Endothelial cell of umbilical vein (primary cell): ENCODE measurements around the gene KLF16.

Experiments
- EZH2 ChIP-seq: IDR thresholded peaks from 2 replicates; pipeline ENCODE4 v1.6.1; 2012; ENCODE audit warnings: borderline replicate concordance, low read depth, mild to moderate bottlenecking, moderate library complexity, low read length, inconsistent platforms; ENCODE audit not compliant: severe bottlenecking
- JUN ChIP-seq: IDR thresholded peaks from 2 replicates; pipeline ENCODE4 v1.6.1; 2011; ENCODE audit warnings: borderline replicate concordance, low read depth; ENCODE audit not compliant: insufficient read length, insufficient read depth
- POLR2A ChIP-seq: IDR thresholded peaks from 2 replicates; pipeline ENCODE4 v1.6.1; 2012; ENCODE audit warnings: low read depth, mild to moderate bottlenecking, control low read depth, low read length
- POLR2AphosphoS5 ChIP-seq: IDR thresholded peaks from 2 replicates; pipeline ENCODE4 v1.6.1; 2012; ENCODE audit warnings: low read depth, mild to moderate bottlenecking, control low read depth, low read length, moderate library complexity; ENCODE audit not compliant: insufficient read depth
- TF ChIP-seq, protein P1 (sequence below), 2 donors: IDR thresholded peaks; 1 replicate in 1 of 2; 2 replicates in 1 of 2; pipeline ENCODE4 v1.5.1; 2011; ENCODE audit warnings: low read length in 2 of 2, mild to moderate bottlenecking in 2 of 2, moderate library complexity in 2 of 2, control low read depth in 1 of 2, inconsistent platforms in 1 of 2, low read depth in 1 of 2; ENCODE audit not compliant: insufficient read depth in 1 of 2; ENCODE audit errors: extremely low read depth in 1 of 2
- TF ChIP-seq, protein P2 (sequence below): IDR thresholded peaks from 2 replicates; pipeline ENCODE4 v1.6.1; 2011; ENCODE audit not compliant: insufficient read depth, insufficient read length

DNA sequence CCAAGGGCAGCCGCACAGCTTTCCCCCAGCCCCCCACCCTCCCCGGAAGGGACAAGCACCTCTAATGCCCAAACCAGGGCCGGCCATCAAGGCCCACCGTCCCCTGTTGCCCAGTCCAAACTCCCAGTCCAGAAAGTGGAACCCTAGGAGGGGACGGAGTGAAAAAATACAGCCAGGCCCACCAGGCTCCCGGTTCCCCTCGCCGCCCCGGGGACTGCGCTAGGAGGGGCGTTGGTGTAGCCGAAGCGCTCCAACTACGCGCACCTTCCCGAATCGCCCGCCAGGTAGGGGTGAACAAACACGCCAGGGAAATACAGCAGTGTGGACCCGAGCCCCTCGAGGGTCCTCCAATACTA, 1.3 kb downstream of the KLF16 start:
- TF ChIP-seq JUN (no peak), EZH2 (no peak), POLR2A (no peak), POLR2AphosphoS5 (no peak)
- TF ChIP-seq, protein P1, sequence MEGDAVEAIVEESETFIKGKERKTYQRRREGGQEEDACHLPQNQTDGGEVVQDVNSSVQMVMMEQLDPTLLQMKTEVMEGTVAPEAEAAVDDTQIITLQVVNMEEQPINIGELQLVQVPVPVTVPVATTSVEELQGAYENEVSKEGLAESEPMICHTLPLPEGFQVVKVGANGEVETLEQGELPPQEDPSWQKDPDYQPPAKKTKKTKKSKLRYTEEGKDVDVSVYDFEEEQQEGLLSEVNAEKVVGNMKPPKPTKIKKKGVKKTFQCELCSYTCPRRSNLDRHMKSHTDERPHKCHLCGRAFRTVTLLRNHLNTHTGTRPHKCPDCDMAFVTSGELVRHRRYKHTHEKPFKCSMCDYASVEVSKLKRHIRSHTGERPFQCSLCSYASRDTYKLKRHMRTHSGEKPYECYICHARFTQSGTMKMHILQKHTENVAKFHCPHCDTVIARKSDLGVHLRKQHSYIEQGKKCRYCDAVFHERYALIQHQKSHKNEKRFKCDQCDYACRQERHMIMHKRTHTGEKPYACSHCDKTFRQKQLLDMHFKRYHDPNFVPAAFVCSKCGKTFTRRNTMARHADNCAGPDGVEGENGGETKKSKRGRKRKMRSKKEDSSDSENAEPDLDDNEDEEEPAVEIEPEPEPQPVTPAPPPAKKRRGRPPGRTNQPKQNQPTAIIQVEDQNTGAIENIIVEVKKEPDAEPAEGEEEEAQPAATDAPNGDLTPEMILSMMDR (IDR thresholded peaks at IDR 0.05; ENCODE audit: extremely low read depth in 1 of 2, insufficient read depth in 1 of 2, low read depth in 1 of 2, low read length in 2 of 2), result no peak
- TF ChIP-seq, protein P2, sequence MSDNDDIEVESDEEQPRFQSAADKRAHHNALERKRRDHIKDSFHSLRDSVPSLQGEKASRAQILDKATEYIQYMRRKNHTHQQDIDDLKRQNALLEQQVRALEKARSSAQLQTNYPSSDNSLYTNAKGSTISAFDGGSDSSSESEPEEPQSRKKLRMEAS, result no peak
